K562 (cell line): Measurements from ENCODE around the gene NDUFAF2. TPM values are rescaled to one million over a fixed set of nuclear protein-coding genes. Genes with fewer than 3 reads are reported as not detected.
A peak's percentile ranks its signal among the peaks of the same experiment; 100 is the strongest.

ENCODE experiments used
- CBX3 ChIP-seq, 2 experiments: IDR thresholded peaks; 1 replicate in 1 of 2; 2 replicates in 1 of 2; pipeline ENCODE4 v1.6.1; 2012; ENCODE audit warnings: inconsistent platforms in 2 of 2, low read length in 2 of 2, borderline replicate concordance in 1 of 2, control low read depth in 1 of 2
- CEBPB ChIP-seq: fragments of 450-650 bp; IDR thresholded peaks from 2 replicates; pipeline ENCODE4 v1.6.1; 2016; ENCODE audit warnings: missing genetic modification characterization, missing compliant biosample characterization
- CLOCK ChIP-seq: fragments of 250-450 bp; sonication (Bioruptor Pico); IDR thresholded peaks from 2 replicates; pipeline ENCODE4 v1.4.0; 2020; ENCODE audit warnings: mild to moderate bottlenecking, moderate library complexity, borderline replicate concordance
- ESRRA ChIP-seq: fragments of 450-650 bp; IDR thresholded peaks from 2 replicates; pipeline ENCODE4 v1.6.1; 2014; ENCODE audit warnings: low read depth, mild to moderate bottlenecking, moderate library complexity, borderline replicate concordance
- KAT8 ChIP-seq: fragments of 450-650 bp; IDR thresholded peaks from 2 replicates; pipeline ENCODE4 v1.6.1; 2016; ENCODE audit warnings: low read depth, mild to moderate bottlenecking
- KLF6 ChIP-seq: fragments of 250-450 bp; sonication (Bioruptor Pico); IDR thresholded peaks from 2 replicates; pipeline ENCODE4 v1.4.0; 2020; ENCODE audit warnings: mild to moderate bottlenecking, moderate library complexity, borderline replicate concordance
- MAFF ChIP-seq: IDR thresholded peaks from 2 replicates; pipeline ENCODE4 v1.6.1; 2012; ENCODE audit warnings: low read length, improper control_type of control experiment
- MEF2A ChIP-seq: IDR thresholded peaks from 2 replicates; pipeline ENCODE4 v1.6.1; 2011; ENCODE audit warnings: low read depth, mild to moderate bottlenecking, low read length, moderate library complexity; ENCODE audit not compliant: control insufficient read depth
- NFIX ChIP-seq: fragments of 250-450 bp; sonication (Bioruptor Pico); IDR thresholded peaks from 2 replicates; pipeline ENCODE4 v1.4.0; 2020; ENCODE audit warnings: low read depth, mild to moderate bottlenecking, moderate library complexity
- NR2C1 ChIP-seq, 2 experiments: fragments of 450-650 bp; IDR thresholded peaks; 2 replicates each; pipeline ENCODE4 v1.6.1; 2017; ENCODE audit warnings: mild to moderate bottlenecking in 2 of 2, antibody characterized with exemption in 1 of 2, inconsistent platforms in 1 of 2, missing compliant biosample characterization in 1 of 2, missing genetic modification characterization in 1 of 2
- NR2F6 ChIP-seq: fragments of 450-650 bp; formaldehyde crosslinking; IDR thresholded peaks from 2 replicates; pipeline ENCODE4 v1.4.0; 2020; ENCODE audit warnings: mild to moderate bottlenecking
- POLR2G ChIP-seq: fragments of 200-400 bp; formaldehyde crosslinking; IDR thresholded peaks from 2 replicates; pipeline ENCODE4 v1.6.1; 2017; ENCODE audit warnings: low read depth, mild to moderate bottlenecking, antibody characterized with exemption, low read length, moderate library complexity
- SAFB ChIP-seq: fragments of 200-400 bp; formaldehyde crosslinking; IDR thresholded peaks from 2 replicates; pipeline ENCODE4 v1.6.1; 2017; ENCODE audit warnings: low read depth, low read length, borderline replicate concordance
- SLC30A9 ChIP-seq: fragments of 250-450 bp; sonication (Bioruptor Pico); IDR thresholded peaks from 2 replicates; pipeline ENCODE4 v1.8.0; 2022; ENCODE audit warnings: mild to moderate bottlenecking, moderate library complexity
- SMAD2 ChIP-seq: fragments of 150-350 bp; IDR thresholded peaks from 2 replicates; pipeline ENCODE4 v1.6.1; 2014; ENCODE audit warnings: low read depth, mild to moderate bottlenecking, low read length
- SMARCC2 ChIP-seq: fragments of 450-650 bp; IDR thresholded peaks from 2 replicates; pipeline ENCODE4 v1.6.1; 2017; ENCODE audit warnings: antibody characterized with exemption, moderate library complexity, mild to moderate bottlenecking, low read depth
- SRSF1 ChIP-seq: fragments of 200-400 bp; formaldehyde crosslinking; IDR thresholded peaks from 2 replicates; pipeline ENCODE4 v1.6.1; 2017; ENCODE audit warnings: mild to moderate bottlenecking, low read depth, low read length, moderate library complexity
- YY1 ChIP-seq, 3 experiments: IDR thresholded peaks; 2 replicates each; pipeline ENCODE4 v1.6.1; 2011; ENCODE audit warnings: low read length in 2 of 3, mild to moderate bottlenecking in 2 of 3, moderate library complexity in 2 of 3, borderline replicate concordance in 1 of 3, control low read depth in 1 of 3, low read depth in 1 of 3; ENCODE audit not compliant: insufficient read depth in 3 of 3, insufficient replicate concordance in 2 of 3, control insufficient read depth in 1 of 3, insufficient read length in 1 of 3; ENCODE audit errors: extremely low read depth in 1 of 3
- ZFP1 ChIP-seq: fragments of 450-650 bp; formaldehyde crosslinking; IDR thresholded peaks from 2 replicates; pipeline ENCODE4 v1.4.0; 2020; ENCODE audit warnings: mild to moderate bottlenecking, mixed read lengths
- ZNF134 ChIP-seq: fragments of 250-450 bp; sonication (Bioruptor Pico); conservative IDR thresholded peaks from 2 replicates; pipeline ENCODE4 v1.4.0; 2020
- ZNF184 ChIP-seq: sonication (generic); formaldehyde crosslinking; IDR thresholded peaks from 2 replicates; pipeline ENCODE4 v1.5.0; 2020; ENCODE audit warnings: missing genetic modification reagents
- ZNF583 ChIP-seq: fragments of 250-450 bp; sonication (Bioruptor Pico); IDR thresholded peaks from 2 replicates; pipeline ENCODE4 v1.4.0; 2020
- ZNF780A ChIP-seq: fragments of 250-450 bp; sonication (Bioruptor Pico); IDR thresholded peaks from 2 replicates; pipeline ENCODE4 v1.5.0; 2021; ENCODE audit warnings: mild to moderate bottlenecking
- polyA plus RNA-seq, 8 experiments: library from polyadenylated mRNA; depleted of rRNA in 4 of 8; stranded (reverse) in 5 of 8; unstranded in 3 of 8; fragments of >200 nt; fragmentation: Nextera tagmentation in 2 of 8; fragmentation: Illumina TruSeq in 1 of 8; extraction: Ambion mirVana in 2 of 8; extraction: Trizol in 1 of 8; gene quantifications; 2 replicates each; pipeline versions ENCODE4 v1.2.1 to v1.2.3, GENCODE V29; 2011 to 2014; ENCODE audit warnings: inconsistent platforms in 1 of 8, missing spikeins in 1 of 8
- total RNA-seq, 7 experiments: library from RNA; depleted of rRNA in 6 of 7; stranded (reverse); fragments of >200 nt in 6 of 7; fragmentation: Illumina TruSeq in 2 of 7; extraction: Trizol in 2 of 7; gene quantifications; 2 replicates each; pipeline versions ENCODE4 v1.2.1 to v1.2.3, GENCODE V29; 2011 to 2021; ENCODE audit warnings: low replicate concordance in 1 of 7
- TF ChIP-seq, protein P1 (sequence below): fragments of 450-650 bp; formaldehyde crosslinking; IDR thresholded peaks from 2 replicates; pipeline ENCODE4 v1.4.0; 2020; ENCODE audit warnings: mild to moderate bottlenecking, mixed read lengths
- TF ChIP-seq, protein P2 (sequence below): sonication (generic); formaldehyde crosslinking; IDR thresholded peaks from 2 replicates; pipeline ENCODE4 v1.8.1; 2022; ENCODE audit warnings: missing genetic modification reagents

NDUFAF2 gene
- total and polyA plus RNA-seq, 9 of the 15 experiments (the other 6 are each of a cell fraction or from before 2014, with no cell fraction given), result 56.0 to 155 (median 95.9) TPM

DNA sequence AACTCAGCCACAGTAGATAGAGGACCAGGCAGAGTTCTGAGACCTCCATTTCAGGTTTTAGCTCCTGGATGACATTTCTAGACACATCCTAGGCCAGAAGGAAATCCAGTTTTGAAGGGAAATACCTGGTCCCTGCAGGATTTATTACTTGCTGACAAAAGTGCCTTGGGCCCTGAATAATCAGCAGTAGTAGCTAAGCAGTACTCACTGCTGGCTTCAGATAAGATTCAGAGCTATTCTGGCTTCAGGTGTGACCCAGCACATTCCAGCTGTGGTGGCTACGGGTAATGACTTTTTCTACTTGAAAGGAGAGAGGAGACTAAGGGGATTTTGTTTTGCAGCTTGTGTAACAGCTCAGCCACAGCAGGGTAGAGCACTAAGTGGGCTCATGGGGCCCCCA lies 34.0 kb downstream of the NDUFAF2 start (continued):
- TF ChIP-seq MAFF, result peak; percentile 72
- TF ChIP-seq ZNF134 (CRISPR knock-in tag), result peak; percentile 63; the same call in 1 of the 2 replicates
- TF ChIP-seq KAT8, result no peak
- no peak for TF ChIP-seq NR2C1 (IDR thresholded peaks at IDR 0.05)
- no peak for TF ChIP-seq NR2C1 (tag; IDR thresholded peaks at IDR 0.05)
- no peak for TF ChIP-seq SLC30A9 (CRISPR knock-in tag)
- TF ChIP-seq ZFP1 (CRISPR knock-in tag), result no peak
- TF ChIP-seq ESRRA, result no peak
- no peak for TF ChIP-seq SAFB
- no peak for TF ChIP-seq SMAD2
- no peak for TF ChIP-seq YY1 (IDR thresholded peaks at IDR 0.05; ENCODE audit: borderline replicate concordance in 1 of 3, control insufficient read depth in 1 of 3, extremely low read depth in 1 of 3, insufficient read depth in 3 of 3, insufficient read length in 1 of 3, insufficient replicate concordance in 2 of 3, low read depth in 1 of 3, low read length in 2 of 3)
- no peak for TF ChIP-seq ZNF184 (CRISPR knock-in tag)
- no peak for TF ChIP-seq CEBPB (tag)
- TF ChIP-seq NR2F6 (CRISPR knock-in tag), result no peak
- TF ChIP-seq SMARCC2, result peak; percentile 88
- TF ChIP-seq ZNF583 (CRISPR knock-in tag), result no peak
- TF ChIP-seq ZNF780A (CRISPR knock-in tag), result no peak
- no peak for TF ChIP-seq NFIX (CRISPR knock-in tag)
- no peak for TF ChIP-seq SRSF1
- TF ChIP-seq, protein P1, sequence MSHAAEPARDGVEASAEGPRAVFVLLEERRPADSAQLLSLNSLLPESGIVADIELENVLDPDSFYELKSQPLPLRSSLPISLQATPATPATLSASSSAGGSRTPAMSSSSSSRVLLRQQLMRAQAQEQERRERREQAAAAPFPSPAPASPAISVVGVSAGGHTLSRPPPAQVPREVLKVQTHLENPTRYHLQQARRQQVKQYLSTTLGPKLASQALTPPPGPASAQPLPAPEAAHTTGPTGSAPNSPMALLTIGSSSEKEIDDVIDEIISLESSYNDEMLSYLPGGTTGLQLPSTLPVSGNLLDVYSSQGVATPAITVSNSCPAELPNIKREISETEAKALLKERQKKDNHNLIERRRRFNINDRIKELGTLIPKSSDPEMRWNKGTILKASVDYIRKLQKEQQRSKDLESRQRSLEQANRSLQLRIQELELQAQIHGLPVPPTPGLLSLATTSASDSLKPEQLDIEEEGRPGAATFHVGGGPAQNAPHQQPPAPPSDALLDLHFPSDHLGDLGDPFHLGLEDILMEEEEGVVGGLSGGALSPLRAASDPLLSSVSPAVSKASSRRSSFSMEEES, result no peak
- TF ChIP-seq, protein P2, sequence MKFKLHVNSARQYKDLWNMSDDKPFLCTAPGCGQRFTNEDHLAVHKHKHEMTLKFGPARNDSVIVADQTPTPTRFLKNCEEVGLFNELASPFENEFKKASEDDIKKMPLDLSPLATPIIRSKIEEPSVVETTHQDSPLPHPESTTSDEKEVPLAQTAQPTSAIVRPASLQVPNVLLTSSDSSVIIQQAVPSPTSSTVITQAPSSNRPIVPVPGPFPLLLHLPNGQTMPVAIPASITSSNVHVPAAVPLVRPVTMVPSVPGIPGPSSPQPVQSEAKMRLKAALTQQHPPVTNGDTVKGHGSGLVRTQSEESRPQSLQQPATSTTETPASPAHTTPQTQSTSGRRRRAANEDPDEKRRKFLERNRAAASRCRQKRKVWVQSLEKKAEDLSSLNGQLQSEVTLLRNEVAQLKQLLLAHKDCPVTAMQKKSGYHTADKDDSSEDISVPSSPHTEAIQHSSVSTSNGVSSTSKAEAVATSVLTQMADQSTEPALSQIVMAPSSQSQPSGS, result no peak
- no peak for TF ChIP-seq POLR2G
- TF ChIP-seq MEF2A, result peak; percentile 97
- peak in 1 of 2 experiments; percentile 84; a peak in 2 of 3 replicates for TF ChIP-seq CBX3 (IDR thresholded peaks at IDR 0.05; ENCODE audit: borderline replicate concordance in 1 of 2, low read length in 2 of 2)
- no peak for TF ChIP-seq CLOCK (CRISPR knock-in tag)
- no peak for TF ChIP-seq KLF6
